HepG2 (cell line): Measurements from ENCODE around the gene ZMAT2. TPM values are rescaled to one million over a fixed set of nuclear protein-coding genes. Genes with fewer than 3 reads are reported as not detected.

Source experiments
- HCFC1 ChIP-seq: fragments of 150-350 bp; IDR thresholded peaks from 2 replicates; pipeline ENCODE4 v1.6.1; 2014; ENCODE audit warnings: low read depth, low read length
- SIN3A ChIP-seq: IDR thresholded peaks from 2 replicates; pipeline ENCODE4 v1.6.1; 2011; ENCODE audit warnings: low read depth, mild to moderate bottlenecking, control low read depth, low read length, borderline replicate concordance
- ZNF264 ChIP-seq: sonication (generic); formaldehyde crosslinking; IDR thresholded peaks from 2 replicates; pipeline ENCODE4 v1.4.0; 2020; ENCODE audit warnings: missing genetic modification reagents
- ZNF703 ChIP-seq: sonication (generic); formaldehyde crosslinking; IDR thresholded peaks from 2 replicates; pipeline ENCODE4 v1.5.1; 2020; ENCODE audit warnings: missing genetic modification reagents, mild to moderate bottlenecking, moderate library complexity, borderline replicate concordance
- ZNF781 ChIP-seq: sonication (generic); formaldehyde crosslinking; IDR thresholded peaks from 2 replicates; pipeline ENCODE4 v1.5.1; 2020; ENCODE audit warnings: borderline replicate concordance, mild to moderate bottlenecking, missing genetic modification reagents; ENCODE audit errors: not compliant biosample characterization
- ZNF792 ChIP-seq: IDR thresholded peaks from 2 replicates; pipeline ENCODE4 v1.6.1; 2016
- polyA plus RNA-seq, 8 experiments: library from polyadenylated mRNA; depleted of rRNA in 3 of 8; stranded (reverse) in 7 of 8; unstranded in 1 of 8; fragments of >200 nt; fragmentation: Illumina TruSeq in 4 of 8; extraction: Trizol in 4 of 8; gene quantifications; 2 replicates each; pipeline versions ENCODE4 v1.2.1 to v1.2.3, GENCODE V29; 2011 to 2016; ENCODE audit warnings: low read depth in 4 of 8, missing spikeins in 1 of 8, mixed read lengths in 1 of 8; ENCODE audit not compliant: insufficient read depth in 1 of 8
- total RNA-seq, 5 experiments: library from RNA; depleted of rRNA; stranded (reverse); fragments of >200 nt; fragmentation: Illumina TruSeq; extraction: Trizol; gene quantifications; 2 replicates each; pipeline ENCODE4 v1.2.3, GENCODE V29; 2016; ENCODE audit warnings: low read depth in 1 of 5
- TF ChIP-seq, protein P1 (sequence below), 2 experiments: sonication (generic) in 1 of 2; formaldehyde crosslinking in 1 of 2; IDR thresholded peaks; 2 replicates each; pipeline versions ENCODE4 v1.4.0 to v1.6.1; 2018 to 2020; ENCODE audit warnings: missing genetic modification reagents in 2 of 2, borderline replicate concordance in 1 of 2, low read depth in 1 of 2, mild to moderate bottlenecking in 1 of 2, missing biosample characterization in 1 of 2
- TF ChIP-seq, protein P2 (sequence below): sonication (generic); formaldehyde crosslinking; IDR thresholded peaks from 2 replicates; pipeline ENCODE4 v1.4.0; 2020; ENCODE audit warnings: missing genetic modification reagents, borderline replicate concordance
- TF ChIP-seq, protein P3 (sequence below): sonication (generic); formaldehyde crosslinking; IDR thresholded peaks from 2 replicates; pipeline ENCODE4 v1.5.0; 2020; ENCODE audit warnings: mild to moderate bottlenecking, missing genetic modification reagents, moderate library complexity
- TF ChIP-seq, protein P4 (sequence below): fragments of 450-650 bp; IDR thresholded peaks from 2 replicates; pipeline ENCODE4 v1.6.1; 2017
- TF ChIP-seq, protein P5 (sequence below): sonication (generic); formaldehyde crosslinking; IDR thresholded peaks from 2 replicates; pipeline ENCODE4 v1.8.1; 2023; ENCODE audit warnings: mild to moderate bottlenecking, missing genetic modification reagents
- TF ChIP-seq, protein P6 (sequence below): sonication (generic); formaldehyde crosslinking; IDR thresholded peaks from 2 replicates; pipeline ENCODE4 v1.4.0; 2020; ENCODE audit warnings: mild to moderate bottlenecking, missing genetic modification reagents

ZMAT2 gene
- total and polyA plus RNA-seq, 2 of the 13 experiments (the other 11 are each of a cell fraction or from before 2014, with no cell fraction given): 35.4 to 92.8 TPM

DNA sequence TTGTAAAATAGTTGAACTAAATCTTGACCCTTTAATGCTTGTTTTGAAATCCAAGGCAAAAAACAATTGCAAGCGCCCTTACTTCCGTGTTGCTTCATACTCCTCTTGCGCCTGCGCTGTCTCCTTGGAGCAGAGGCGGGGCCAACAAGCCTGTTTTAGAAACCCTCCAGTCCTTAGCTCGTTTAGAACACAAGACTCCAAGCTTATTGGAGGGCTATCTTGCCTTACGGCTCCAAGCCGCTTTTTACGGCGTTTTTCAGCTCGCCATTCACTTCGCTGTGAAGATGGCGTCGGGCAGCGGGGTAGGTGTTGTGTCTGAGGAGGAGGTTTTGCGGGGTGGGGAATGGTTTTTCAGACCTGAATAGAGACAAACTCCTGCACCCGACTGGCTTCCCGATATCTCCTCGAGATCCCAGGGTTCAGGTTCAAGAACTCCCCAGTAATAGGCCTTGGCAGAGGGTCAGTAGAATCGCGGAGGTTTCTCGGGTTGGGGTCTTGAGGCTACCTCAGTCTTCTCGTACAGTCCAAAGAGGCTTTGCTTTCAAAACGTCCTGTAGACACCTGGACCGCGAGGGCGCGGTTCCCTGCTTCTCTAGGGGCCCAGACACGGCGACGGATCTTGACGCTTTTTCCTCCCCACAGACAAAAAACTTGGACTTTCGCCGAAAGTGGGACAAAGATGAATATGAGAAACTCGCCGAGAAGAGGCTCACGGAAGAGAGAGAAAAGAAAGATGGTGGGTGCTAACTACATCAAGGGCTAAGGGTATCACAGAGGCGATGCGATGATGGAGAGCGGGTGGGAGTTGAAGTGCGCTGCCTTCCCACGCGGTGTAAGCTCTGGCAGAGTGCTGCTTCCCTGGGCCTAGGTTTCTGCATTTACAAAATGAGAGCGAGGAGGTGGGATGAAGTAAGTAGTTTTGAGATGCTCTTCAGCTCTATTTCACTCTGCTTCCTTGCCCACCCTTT, at the start of gene ZMAT2 (continued):
- TF ChIP-seq, protein P1, sequence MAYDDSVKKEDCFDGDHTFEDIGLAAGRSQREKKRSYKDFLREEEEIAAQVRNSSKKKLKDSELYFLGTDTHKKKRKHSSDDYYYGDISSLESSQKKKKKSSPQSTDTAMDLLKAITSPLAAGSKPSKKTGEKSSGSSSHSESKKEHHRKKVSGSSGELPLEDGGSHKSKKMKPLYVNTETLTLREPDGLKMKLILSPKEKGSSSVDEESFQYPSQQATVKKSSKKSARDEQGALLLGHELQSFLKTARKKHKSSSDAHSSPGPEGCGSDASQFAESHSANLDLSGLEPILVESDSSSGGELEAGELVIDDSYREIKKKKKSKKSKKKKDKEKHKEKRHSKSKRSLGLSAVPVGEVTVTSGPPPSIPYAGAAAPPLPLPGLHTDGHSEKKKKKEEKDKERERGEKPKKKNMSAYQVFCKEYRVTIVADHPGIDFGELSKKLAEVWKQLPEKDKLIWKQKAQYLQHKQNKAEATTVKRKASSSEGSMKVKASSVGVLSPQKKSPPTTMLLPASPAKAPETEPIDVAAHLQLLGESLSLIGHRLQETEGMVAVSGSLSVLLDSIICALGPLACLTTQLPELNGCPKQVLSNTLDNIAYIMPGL (CRISPR knock-in tag; IDR thresholded peaks at IDR 0.05; ENCODE audit: borderline replicate concordance in 1 of 2, low read depth in 1 of 2): peak in 1 of 2 experiments; percentile 70; a peak in 2 of 4 replicates
- peak; percentile 66 for TF ChIP-seq SIN3A
- TF ChIP-seq, protein P2, sequence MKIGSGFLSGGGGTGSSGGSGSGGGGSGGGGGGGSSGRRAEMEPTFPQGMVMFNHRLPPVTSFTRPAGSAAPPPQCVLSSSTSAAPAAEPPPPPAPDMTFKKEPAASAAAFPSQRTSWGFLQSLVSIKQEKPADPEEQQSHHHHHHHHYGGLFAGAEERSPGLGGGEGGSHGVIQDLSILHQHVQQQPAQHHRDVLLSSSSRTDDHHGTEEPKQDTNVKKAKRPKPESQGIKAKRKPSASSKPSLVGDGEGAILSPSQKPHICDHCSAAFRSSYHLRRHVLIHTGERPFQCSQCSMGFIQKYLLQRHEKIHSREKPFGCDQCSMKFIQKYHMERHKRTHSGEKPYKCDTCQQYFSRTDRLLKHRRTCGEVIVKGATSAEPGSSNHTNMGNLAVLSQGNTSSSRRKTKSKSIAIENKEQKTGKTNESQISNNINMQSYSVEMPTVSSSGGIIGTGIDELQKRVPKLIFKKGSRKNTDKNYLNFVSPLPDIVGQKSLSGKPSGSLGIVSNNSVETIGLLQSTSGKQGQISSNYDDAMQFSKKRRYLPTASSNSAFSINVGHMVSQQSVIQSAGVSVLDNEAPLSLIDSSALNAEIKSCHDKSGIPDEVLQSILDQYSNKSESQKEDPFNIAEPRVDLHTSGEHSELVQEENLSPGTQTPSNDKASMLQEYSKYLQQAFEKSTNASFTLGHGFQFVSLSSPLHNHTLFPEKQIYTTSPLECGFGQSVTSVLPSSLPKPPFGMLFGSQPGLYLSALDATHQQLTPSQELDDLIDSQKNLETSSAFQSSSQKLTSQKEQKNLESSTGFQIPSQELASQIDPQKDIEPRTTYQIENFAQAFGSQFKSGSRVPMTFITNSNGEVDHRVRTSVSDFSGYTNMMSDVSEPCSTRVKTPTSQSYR (CRISPR knock-in tag): no peak
- peak; percentile 43; the same call in 1 of the 2 replicates for TF ChIP-seq HCFC1
- TF ChIP-seq ZNF792: peak; percentile 62; the same call in 1 of the 2 replicates
- TF ChIP-seq, protein P3, sequence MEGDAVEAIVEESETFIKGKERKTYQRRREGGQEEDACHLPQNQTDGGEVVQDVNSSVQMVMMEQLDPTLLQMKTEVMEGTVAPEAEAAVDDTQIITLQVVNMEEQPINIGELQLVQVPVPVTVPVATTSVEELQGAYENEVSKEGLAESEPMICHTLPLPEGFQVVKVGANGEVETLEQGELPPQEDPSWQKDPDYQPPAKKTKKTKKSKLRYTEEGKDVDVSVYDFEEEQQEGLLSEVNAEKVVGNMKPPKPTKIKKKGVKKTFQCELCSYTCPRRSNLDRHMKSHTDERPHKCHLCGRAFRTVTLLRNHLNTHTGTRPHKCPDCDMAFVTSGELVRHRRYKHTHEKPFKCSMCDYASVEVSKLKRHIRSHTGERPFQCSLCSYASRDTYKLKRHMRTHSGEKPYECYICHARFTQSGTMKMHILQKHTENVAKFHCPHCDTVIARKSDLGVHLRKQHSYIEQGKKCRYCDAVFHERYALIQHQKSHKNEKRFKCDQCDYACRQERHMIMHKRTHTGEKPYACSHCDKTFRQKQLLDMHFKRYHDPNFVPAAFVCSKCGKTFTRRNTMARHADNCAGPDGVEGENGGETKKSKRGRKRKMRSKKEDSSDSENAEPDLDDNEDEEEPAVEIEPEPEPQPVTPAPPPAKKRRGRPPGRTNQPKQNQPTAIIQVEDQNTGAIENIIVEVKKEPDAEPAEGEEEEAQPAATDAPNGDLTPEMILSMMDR: no peak
- TF ChIP-seq, protein P4, sequence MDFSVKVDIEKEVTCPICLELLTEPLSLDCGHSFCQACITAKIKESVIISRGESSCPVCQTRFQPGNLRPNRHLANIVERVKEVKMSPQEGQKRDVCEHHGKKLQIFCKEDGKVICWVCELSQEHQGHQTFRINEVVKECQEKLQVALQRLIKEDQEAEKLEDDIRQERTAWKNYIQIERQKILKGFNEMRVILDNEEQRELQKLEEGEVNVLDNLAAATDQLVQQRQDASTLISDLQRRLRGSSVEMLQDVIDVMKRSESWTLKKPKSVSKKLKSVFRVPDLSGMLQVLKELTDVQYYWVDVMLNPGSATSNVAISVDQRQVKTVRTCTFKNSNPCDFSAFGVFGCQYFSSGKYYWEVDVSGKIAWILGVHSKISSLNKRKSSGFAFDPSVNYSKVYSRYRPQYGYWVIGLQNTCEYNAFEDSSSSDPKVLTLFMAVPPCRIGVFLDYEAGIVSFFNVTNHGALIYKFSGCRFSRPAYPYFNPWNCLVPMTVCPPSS: no peak
- no peak for TF ChIP-seq ZNF781 (CRISPR knock-in tag)
- TF ChIP-seq, protein P5, sequence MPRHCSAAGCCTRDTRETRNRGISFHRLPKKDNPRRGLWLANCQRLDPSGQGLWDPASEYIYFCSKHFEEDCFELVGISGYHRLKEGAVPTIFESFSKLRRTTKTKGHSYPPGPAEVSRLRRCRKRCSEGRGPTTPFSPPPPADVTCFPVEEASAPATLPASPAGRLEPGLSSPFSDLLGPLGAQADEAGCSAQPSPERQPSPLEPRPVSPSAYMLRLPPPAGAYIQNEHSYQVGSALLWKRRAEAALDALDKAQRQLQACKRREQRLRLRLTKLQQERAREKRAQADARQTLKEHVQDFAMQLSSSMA: no peak
- no peak for TF ChIP-seq ZNF703 (CRISPR knock-in tag)
- TF ChIP-seq ZNF264 (CRISPR knock-in tag): 0 out of 2 replicates have a peak, but pooled peaks have one; percentile 20
- TF ChIP-seq, protein P6, sequence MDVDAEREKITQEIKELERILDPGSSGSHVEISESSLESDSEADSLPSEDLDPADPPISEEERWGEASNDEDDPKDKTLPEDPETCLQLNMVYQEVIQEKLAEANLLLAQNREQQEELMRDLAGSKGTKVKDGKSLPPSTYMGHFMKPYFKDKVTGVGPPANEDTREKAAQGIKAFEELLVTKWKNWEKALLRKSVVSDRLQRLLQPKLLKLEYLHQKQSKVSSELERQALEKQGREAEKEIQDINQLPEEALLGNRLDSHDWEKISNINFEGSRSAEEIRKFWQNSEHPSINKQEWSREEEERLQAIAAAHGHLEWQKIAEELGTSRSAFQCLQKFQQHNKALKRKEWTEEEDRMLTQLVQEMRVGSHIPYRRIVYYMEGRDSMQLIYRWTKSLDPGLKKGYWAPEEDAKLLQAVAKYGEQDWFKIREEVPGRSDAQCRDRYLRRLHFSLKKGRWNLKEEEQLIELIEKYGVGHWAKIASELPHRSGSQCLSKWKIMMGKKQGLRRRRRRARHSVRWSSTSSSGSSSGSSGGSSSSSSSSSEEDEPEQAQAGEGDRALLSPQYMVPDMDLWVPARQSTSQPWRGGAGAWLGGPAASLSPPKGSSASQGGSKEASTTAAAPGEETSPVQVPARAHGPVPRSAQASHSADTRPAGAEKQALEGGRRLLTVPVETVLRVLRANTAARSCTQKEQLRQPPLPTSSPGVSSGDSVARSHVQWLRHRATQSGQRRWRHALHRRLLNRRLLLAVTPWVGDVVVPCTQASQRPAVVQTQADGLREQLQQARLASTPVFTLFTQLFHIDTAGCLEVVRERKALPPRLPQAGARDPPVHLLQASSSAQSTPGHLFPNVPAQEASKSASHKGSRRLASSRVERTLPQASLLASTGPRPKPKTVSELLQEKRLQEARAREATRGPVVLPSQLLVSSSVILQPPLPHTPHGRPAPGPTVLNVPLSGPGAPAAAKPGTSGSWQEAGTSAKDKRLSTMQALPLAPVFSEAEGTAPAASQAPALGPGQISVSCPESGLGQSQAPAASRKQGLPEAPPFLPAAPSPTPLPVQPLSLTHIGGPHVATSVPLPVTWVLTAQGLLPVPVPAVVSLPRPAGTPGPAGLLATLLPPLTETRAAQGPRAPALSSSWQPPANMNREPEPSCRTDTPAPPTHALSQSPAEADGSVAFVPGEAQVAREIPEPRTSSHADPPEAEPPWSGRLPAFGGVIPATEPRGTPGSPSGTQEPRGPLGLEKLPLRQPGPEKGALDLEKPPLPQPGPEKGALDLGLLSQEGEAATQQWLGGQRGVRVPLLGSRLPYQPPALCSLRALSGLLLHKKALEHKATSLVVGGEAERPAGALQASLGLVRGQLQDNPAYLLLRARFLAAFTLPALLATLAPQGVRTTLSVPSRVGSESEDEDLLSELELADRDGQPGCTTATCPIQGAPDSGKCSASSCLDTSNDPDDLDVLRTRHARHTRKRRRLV (CRISPR knock-in tag): no peak
